Posterior cingulate gyrus (tissue), 11 donors: ENCODE results near the gene ANK3.

ENCODE experiments used
- DNase-seq, 10 donors: peaks; one replicate each; pipeline versions ENCODE4 v3.0.0 to v3.0.0-alpha.2; 2020 to 2021; ENCODE audit warnings: mixed read lengths in 3 of 10
- intact Hi-C: fragments of 100-400 bp; cut with DNase I; formaldehyde crosslinking; loops from one replicate; pipeline ENCODE4 v1.15.1; 2023

Gene ANK3

GRCh38 chr10:60253484-60253883 is 136.2 kb downstream of the ANK3 start:
- intact Hi-C loops = no loop called here
- no peak for DNase-seq

GRCh38 chr10:60252688-60253087 is 137.0 kb downstream of the ANK3 start:
- no peak for DNase-seq
- intact Hi-C loops = no loop called here

- DNase-seq = no peak
- intact Hi-C loops = no loop called here
Measured at GRCh38 chr10:60246382-60246781, 143.3 kb downstream of the ANK3 start.

GRCh38 chr10:60239228-60239627 is 150.4 kb downstream of the ANK3 start:
- intact Hi-C loops = loop anchor here (5.0 kb wide), 1 partner anchor 103 kb away; no protein-coding TSS in a partner anchor
- no peak for DNase-seq

- intact Hi-C loops = loop anchor here (5.0 kb wide), 1 partner anchor 104 kb away; no protein-coding TSS in a partner anchor
- DNase-seq = no peak
Measured at GRCh38 chr10:60238759-60239100, 150.9 kb downstream of the ANK3 start.

- peak in 1 of 10 donors; percentile 15 for DNase-seq
- intact Hi-C loops = loop anchor here (5.0 kb wide), 1 partner anchor 104 kb away; no protein-coding TSS in a partner anchor
Measured at GRCh38 chr10:60237977-60238758, 151.5 kb downstream of the ANK3 start.

GRCh38 chr10:60236869-60237524 is 152.7 kb downstream of the ANK3 start:
- intact Hi-C loops = loop anchor here (5.0 kb wide), 1 partner anchor 105 kb away; no protein-coding TSS in a partner anchor
- DNase-seq = peak in 3 of 10 donors; percentile 20 to 65 (median 21)

- intact Hi-C loops = loop anchor here (5.0 kb wide), 1 partner anchor 107 kb away; no protein-coding TSS in a partner anchor
- DNase-seq = peak in 1 of 10 donors; percentile 26
Measured at GRCh38 chr10:60235001-60235400, 154.7 kb downstream of the ANK3 start.

- intact Hi-C loops = no loop called here
- DNase-seq = no peak
Measured at GRCh38 chr10:60234551-60234950, 155.1 kb downstream of the ANK3 start.

- intact Hi-C loops = no loop called here
Measured at GRCh38 chr10:60230892-60231291, 158.8 kb downstream of the ANK3 start.

GRCh38 chr10:60224066-60224705 is 165.5 kb downstream of the ANK3 start:
- intact Hi-C loops = no loop called here
- DNase-seq = no peak

More at GRCh38 chr10:60230892-60231291, 158.8 kb downstream of the ANK3 start:
- DNase-seq = no peak

GRCh38 chr10:60222047-60222446 is 167.6 kb downstream of the ANK3 start:
- intact Hi-C loops = no loop called here
- DNase-seq = no peak

GRCh38 chr10:60212195-60212594 is 177.5 kb downstream of the ANK3 start:
- intact Hi-C loops = no loop called here

GRCh38 chr10:60209874-60210570 is 179.7 kb downstream of the ANK3 start:
- intact Hi-C loops = loop anchor here (2.0 to 10.0 kb wide), 3 partner anchors 93 to 435 kb away; no protein-coding TSS in a partner anchor
- no peak for DNase-seq

More at GRCh38 chr10:60212195-60212594, 177.5 kb downstream of the ANK3 start:
- no peak for DNase-seq

GRCh38 chr10:60208676-60209269 is 180.9 kb downstream of the ANK3 start:
- intact Hi-C loops = loop anchor here (5.0 to 10.0 kb wide), 2 partner anchors 91 to 436 kb away; no protein-coding TSS in a partner anchor
- DNase-seq = no peak

- no peak for DNase-seq
- intact Hi-C loops = loop anchor here (5.0 to 10.0 kb wide), 2 partner anchors 91 to 437 kb away; no protein-coding TSS in a partner anchor
Measured at GRCh38 chr10:60207894-60208293, 181.8 kb downstream of the ANK3 start.

- intact Hi-C loops = loop anchor here (5.0 to 10.0 kb wide), 2 partner anchors 89 to 438 kb away; no protein-coding TSS in a partner anchor
- DNase-seq = no peak
Measured at GRCh38 chr10:60206735-60207134, 182.9 kb downstream of the ANK3 start.

GRCh38 chr10:60205741-60206140 is 183.9 kb downstream of the ANK3 start:
- no peak for DNase-seq
- intact Hi-C loops = loop anchor here (5.0 to 10.0 kb wide), 2 partner anchors 88 to 439 kb away; no protein-coding TSS in a partner anchor

- intact Hi-C loops = loop anchor here (1.0 to 10.0 kb wide), 2 partner anchors 230 to 441 kb away; no protein-coding TSS in a partner anchor
- no peak for DNase-seq
Measured at GRCh38 chr10:60203993-60204618, 185.6 kb downstream of the ANK3 start.
